Fibroblast of skin of right biceps (primary cell): ENCODE results near the gene PLTP.
A peak's percentile ranks its signal among the peaks of the same experiment; 100 is the strongest.

ENCODE experiments used
- DNase-seq: peaks from one replicate; pipeline ENCODE4 v3.0.0-alpha.2; 2013

The PLTP gene

GRCh38 chr20:45867819-45868176 is 44.2 kb downstream of the PLTP start:
- DNase-seq: peak; percentile 81

GRCh38 chr20:45867136-45867818 is 44.7 kb downstream of the PLTP start:
- DNase-seq: no peak

- no peak for DNase-seq
These were observed 45.5 kb downstream of the PLTP start for GRCh38 chr20:45866454-45866853.

- no peak for DNase-seq
These were observed 48.1 kb downstream of the PLTP start for GRCh38 chr20:45863543-45864470.

GRCh38 chr20:45861221-45862075 is 50.5 kb downstream of the PLTP start:
- DNase-seq: no peak

- DNase-seq: no peak
These were observed 51.3 kb downstream of the PLTP start for GRCh38 chr20:45860560-45861220.

GRCh38 chr20:45859916-45860315 is 52.0 kb downstream of the PLTP start:
- no peak for DNase-seq

GRCh38 chr20:45857882-45858216 is 54.1 kb downstream of the PLTP start:
- DNase-seq: no peak

GRCh38 chr20:45857114-45857881 is 54.7 kb downstream of the PLTP start, which contains the start of the genes ACOT8 and ZSWIM3:
Gene ACOT8 (minus strand): TSS chr20:45857392. CDS start chr20:45857315, 77 bp downstream.
Gene ZSWIM3 (plus strand): TSS chr20:45857614. CDS start chr20:45857826, 212 bp downstream.
- DNase-seq: peak; percentile 100

GRCh38 chr20:45853484-45853883 is 58.5 kb downstream of the PLTP start:
- DNase-seq: no peak

GRCh38 chr20:45852326-45852725 is 59.6 kb downstream of the PLTP start:
- DNase-seq: no peak

- no peak for DNase-seq
These were observed 60.5 kb downstream of the PLTP start for GRCh38 chr20:45851501-45851900.

- DNase-seq: no peak
These were observed 61.0 kb downstream of the PLTP start for GRCh38 chr20:45850926-45851325.

- DNase-seq: no peak
These were observed 61.7 kb downstream of the PLTP start for GRCh38 chr20:45850238-45850637.

- no peak for DNase-seq
These were observed 62.9 kb downstream of the PLTP start for GRCh38 chr20:45848969-45849582.
